CD4-positive, alpha-beta T cell (primary cell): ENCODE data around the gene FARS2. TPM values are rescaled to one million over a fixed set of nuclear protein-coding genes. Genes with fewer than 3 reads are reported as not detected.
A peak's percentile ranks its signal among the peaks of the same experiment; 100 is the strongest.

ENCODE experiments used
- ATAC-seq: fragments of 200-7000 bp; cut with Tn5 transposase; one replicate; pipeline ENCODE4 v1.10.0; 2022; ENCODE audit warnings: mild to moderate bottlenecking; ENCODE audit not compliant: poor library complexity
- CTCF ChIA-PET: fragments of 350-600 bp; sonication (Branson Sonifier 250); formaldehyde crosslinking; loops from one replicate; lab custom pipeline; 2021; ENCODE audit warnings: antibody characterized with exemption, inconsistent platforms; lab: Charles Lee
- POLR2A ChIA-PET: fragments of 350-600 bp; sonication (Branson Sonifier 250); formaldehyde crosslinking; loops from one replicate; lab custom pipeline; 2021; ENCODE audit warnings: antibody characterized with exemption, inconsistent platforms; lab: Charles Lee
- DNase-seq, 14 experiments: peaks; one replicate each; pipeline ENCODE4 v3.0.0-alpha.2; 2013 to 2020; ENCODE audit warnings: mixed read lengths in 2 of 14
- H3K27ac ChIP-seq, 2 donors: one replicate each; pipeline versions ENCODE4 v1.5.1 to v1.7.0; 2013; ENCODE audit warnings: low read length in 2 of 2, low read depth in 1 of 2, mild to moderate bottlenecking in 1 of 2
- H3K27me3 ChIP-seq, 2 experiments: 1 replicate in 1 of 2; 2 replicates in 1 of 2; pipeline versions ENCODE4 v1.6.1 to v1.7.0; 2013; ENCODE audit warnings: low read length in 2 of 2, control low read depth in 1 of 2, mild to moderate bottlenecking in 1 of 2, moderate library complexity in 1 of 2; ENCODE audit not compliant: insufficient read depth in 2 of 2, control insufficient read depth in 1 of 2
- H3K36me3 ChIP-seq: one replicate; pipeline ENCODE4 v1.6.1; 2013; ENCODE audit warnings: low read length, control low read depth; ENCODE audit not compliant: insufficient read depth
- H3K4me1 ChIP-seq: one replicate; pipeline ENCODE4 v1.6.1; 2013; ENCODE audit warnings: low read length, control low read depth; ENCODE audit not compliant: insufficient read depth
- H3K4me3 ChIP-seq: one replicate; pipeline ENCODE4 v1.5.1; 2013; ENCODE audit warnings: mild to moderate bottlenecking, low read length, moderate library complexity
- H3K9me3 ChIP-seq, 2 experiments: 1 replicate in 1 of 2; 2 replicates in 1 of 2; pipeline versions ENCODE4 v1.6.1 to v1.7.0; 2013; ENCODE audit warnings: low read length in 2 of 2, mild to moderate bottlenecking in 2 of 2, control low read depth in 1 of 2, moderate library complexity in 1 of 2; ENCODE audit not compliant: control insufficient read depth in 1 of 2, insufficient read depth in 1 of 2
- H3K27ac Mint-ChIP-seq: one replicate; pipeline ENCODE4 v1.8.0; 2020; ENCODE audit warnings: mixed read lengths
- H3K27me3 Mint-ChIP-seq: one replicate; pipeline ENCODE4 v1.8.0; 2021; ENCODE audit warnings: mixed read lengths
- H3K36me3 Mint-ChIP-seq: one replicate; pipeline ENCODE4 v1.8.0; 2021; ENCODE audit warnings: low read depth, mixed read lengths
- H3K4me1 Mint-ChIP-seq: one replicate; pipeline ENCODE4 v1.8.0; 2021; ENCODE audit warnings: low read depth, mixed read lengths
- H3K4me3 Mint-ChIP-seq: one replicate; pipeline ENCODE4 v1.8.0; 2020; ENCODE audit warnings: mild to moderate bottlenecking, mixed read lengths
- H3K9me3 Mint-ChIP-seq: one replicate; pipeline ENCODE4 v1.8.0; 2020; ENCODE audit warnings: mixed read lengths
- CTCF ChIP-seq: fragments of 200-600 bp; IDR thresholded peaks from one replicate; pipeline ENCODE4 v1.8.0; 2022; ENCODE audit warnings: antibody characterized with exemption, mild to moderate bottlenecking
- intact Hi-C, 2 experiments: fragments of 100-400 bp; cut with DNase I in 1 of 2; cut with micrococcal nuclease in 1 of 2; formaldehyde crosslinking; loops; one replicate each; pipeline versions ENCODE4 v1.15.1 to v1.9.0; 2023 to 2025; cut with DNase I, micrococcal nuclease
- total RNA-seq, 174 experiments: library from RNA in 2 of 174; stranded (reverse) in 2 of 174; gene quantifications; one replicate each; pipeline ENCODE4 v1.2.3 and lab custom pipeline; 2021 to 2026

Gene FARS2
- total RNA-seq, 2 experiments from 2014 or later = 12.6 to 12.8 TPM

- no peak for DNase-seq
- CTCF ChIA-PET = interaction anchor here (1.3 kb wide), 1 partner anchor 9 kb away, joined by 3 read pairs; no protein-coding TSS in a partner anchor
- H3K36me3 ChIP-seq = no peaks in the 10 kb centered on the region
Measured at GRCh38 chr6:5394280-5394679, 133.0 kb downstream of the FARS2 start.

GRCh38 chr6:5395719-5396118 is 134.4 kb downstream of the FARS2 start:
- H3K36me3 ChIP-seq = no peaks in the 10 kb centered on the region
- H3K9me3 Mint-ChIP-seq = no peaks in the 10 kb centered on the region
- no peaks in the 10 kb centered on the region for H3K4me1 ChIP-seq
- no peaks in the 10 kb centered on the region for H3K9me3 ChIP-seq
- no peaks in the 10 kb centered on the region for H3K27me3 Mint-ChIP-seq
- H3K4me3 Mint-ChIP-seq = no peak overlapping the region
- H3K27me3 ChIP-seq = no peaks in the 10 kb centered on the region
- H3K27ac Mint-ChIP-seq = no peak overlapping the region
- intact Hi-C loops = no loop called here
- ChIA-PET POLR2A (no interaction called here), CTCF (no interaction called here)
- ATAC-seq (no peak), DNase-seq (no peak)
- no peak for TF ChIP-seq CTCF
- H3K4me1 Mint-ChIP-seq = peaks cover 12% of the 10 kb centered on the region
- H3K27ac ChIP-seq = no peak overlapping the region
- no peak overlapping the region for H3K4me3 ChIP-seq
- H3K36me3 Mint-ChIP-seq = no peaks in the 10 kb centered on the region

More at GRCh38 chr6:5394280-5394679, 133.0 kb downstream of the FARS2 start:
- no peak for TF ChIP-seq CTCF
- H3K4me1 Mint-ChIP-seq = peaks cover 16% of the 10 kb centered on the region
- no peaks in the 10 kb centered on the region for H3K27me3 ChIP-seq
- H3K27ac ChIP-seq = no peak overlapping the region
- no peak overlapping the region for H3K27ac Mint-ChIP-seq
- no peaks in the 10 kb centered on the region for H3K9me3 Mint-ChIP-seq
- POLR2A ChIA-PET = no interaction called here
- no peaks in the 10 kb centered on the region for H3K4me1 ChIP-seq
- intact Hi-C loops = no loop called here
- no peak overlapping the region for H3K4me3 ChIP-seq
- H3K4me3 Mint-ChIP-seq = no peak overlapping the region
- ATAC-seq = no peak
- H3K27me3 Mint-ChIP-seq = no peaks in the 10 kb centered on the region
- H3K36me3 Mint-ChIP-seq = no peaks in the 10 kb centered on the region
- no peaks in the 10 kb centered on the region for H3K9me3 ChIP-seq

- ChIA-PET POLR2A (interaction anchor here (0.6 kb wide), 1 partner anchor 254 kb away, joined by 3 read pairs; no protein-coding TSS in a partner anchor), CTCF (interaction anchor here (0.6 kb wide), 1 partner anchor 9 kb away, joined by 3 read pairs; no protein-coding TSS in a partner anchor)
- H3K4me1 ChIP-seq = no peaks in the 10 kb centered on the region
- no peak overlapping the region for H3K27ac ChIP-seq
- H3K4me3 ChIP-seq = no peak overlapping the region
- intact Hi-C loops = loop anchor here (1.0 to 2.0 kb wide), 2 partner anchors 255 to 256 kb away; no protein-coding TSS in a partner anchor
- TF ChIP-seq CTCF = peak; percentile 76
- H3K9me3 ChIP-seq = no peaks in the 10 kb centered on the region
- no peaks in the 10 kb centered on the region for H3K36me3 ChIP-seq
- peak; percentile 75 for ATAC-seq
- H3K36me3 Mint-ChIP-seq = no peaks in the 10 kb centered on the region
- H3K9me3 Mint-ChIP-seq = peaks cover 2% of the 10 kb centered on the region
- no peak overlapping the region for H3K27ac Mint-ChIP-seq
- no peak overlapping the region for H3K4me3 Mint-ChIP-seq
- DNase-seq = peak in 3 of 14 experiments; percentile 49 to 59 (median 58)
- H3K27me3 ChIP-seq = no peaks in the 10 kb centered on the region
- peaks cover 5% of the 10 kb centered on the region for H3K4me1 Mint-ChIP-seq
- H3K27me3 Mint-ChIP-seq = no peaks in the 10 kb centered on the region
Measured at GRCh38 chr6:5398530-5398929, 137.2 kb downstream of the FARS2 start.
